ENCODE results near the gene CNTN2. TPM values are rescaled to one million over a fixed set of nuclear protein-coding genes. Genes with fewer than 3 reads are reported as not detected.

Gene CNTN2
- total RNA-seq, 4 donors from 2014 or later, result 2.7 to 18.3 (median 6.0) TPM

GRCh38 chr1:205074084-205074483, 31.1 kb downstream of the CNTN2 start:
- intact Hi-C loops (cut with DNase I; ENCODE audit: low total_unique reads), result no loop called here
- no peak overlapping the region for H3K4me3 ChIP-seq (ENCODE audit: low read depth, poor library complexity, severe bottlenecking)
- WGBS, 2 donors, result 90 to 93% methylated on average over 11 of the region's 11 CpGs
- TF ChIP-seq POLR2A (IDR thresholded peaks at IDR 0.05), result no peak
- no peak for TF ChIP-seq CTCF (IDR thresholded peaks at IDR 0.05)
- DNase-seq (ENCODE audit: low spot score in 2 of 2), result peak in 1 of 2 donors; percentile 83

GRCh38 chr1:205074513-205074912, 31.5 kb downstream of the CNTN2 start:
- intact Hi-C loops (cut with DNase I; ENCODE audit: low total_unique reads), result no loop called here
- no peak for TF ChIP-seq POLR2A (IDR thresholded peaks at IDR 0.05)
- TF ChIP-seq CTCF (IDR thresholded peaks at IDR 0.05), result no peak
- H3K4me3 ChIP-seq (ENCODE audit: low read depth, poor library complexity, severe bottlenecking), result no peak overlapping the region
- WGBS, 2 donors, result 81 to 89% methylated on average over 7 of the region's 7 CpGs
- DNase-seq (ENCODE audit: low spot score in 2 of 2), result peak in 1 of 2 donors; percentile 56

DNA sequence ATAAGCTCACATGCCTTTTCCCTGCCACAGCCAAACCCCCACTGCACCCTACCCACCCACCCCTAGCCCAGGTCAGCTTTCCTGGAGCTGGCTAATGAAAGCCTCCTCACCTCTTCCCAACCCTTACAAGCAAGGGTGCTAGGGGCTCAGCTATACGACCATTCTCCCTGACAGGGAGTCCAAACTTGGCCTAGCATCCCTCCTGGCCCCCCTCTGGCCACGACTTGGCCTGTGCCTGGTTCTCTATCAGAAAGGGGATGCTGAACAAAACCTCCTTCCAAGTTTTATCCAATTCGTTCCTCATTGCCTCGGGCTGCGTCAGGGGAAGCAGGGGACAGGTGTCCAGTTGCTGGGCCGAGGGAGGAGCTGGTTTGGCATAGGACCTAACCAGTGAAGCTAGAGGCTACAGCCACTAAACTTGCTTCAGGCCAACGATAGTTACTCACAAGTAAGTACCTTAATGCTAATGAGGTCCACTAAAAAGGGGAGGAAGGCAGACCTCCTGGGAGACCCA, 32.7 kb downstream of the CNTN2 start:
- H3K4me3 ChIP-seq (ENCODE audit: low read depth, poor library complexity, severe bottlenecking), result no peak overlapping the region
- TF ChIP-seq POLR2A (IDR thresholded peaks at IDR 0.05) (no peak), CTCF (IDR thresholded peaks at IDR 0.05) (no peak)
- intact Hi-C loops (cut with DNase I; ENCODE audit: low total_unique reads), result no loop called here
- 62 to 69% methylated on average over 7 of the region's 7 CpGs for WGBS, 2 donors
- DNase-seq (ENCODE audit: low spot score in 2 of 2), result peak in 1 of 2 donors; percentile 74

DNA sequence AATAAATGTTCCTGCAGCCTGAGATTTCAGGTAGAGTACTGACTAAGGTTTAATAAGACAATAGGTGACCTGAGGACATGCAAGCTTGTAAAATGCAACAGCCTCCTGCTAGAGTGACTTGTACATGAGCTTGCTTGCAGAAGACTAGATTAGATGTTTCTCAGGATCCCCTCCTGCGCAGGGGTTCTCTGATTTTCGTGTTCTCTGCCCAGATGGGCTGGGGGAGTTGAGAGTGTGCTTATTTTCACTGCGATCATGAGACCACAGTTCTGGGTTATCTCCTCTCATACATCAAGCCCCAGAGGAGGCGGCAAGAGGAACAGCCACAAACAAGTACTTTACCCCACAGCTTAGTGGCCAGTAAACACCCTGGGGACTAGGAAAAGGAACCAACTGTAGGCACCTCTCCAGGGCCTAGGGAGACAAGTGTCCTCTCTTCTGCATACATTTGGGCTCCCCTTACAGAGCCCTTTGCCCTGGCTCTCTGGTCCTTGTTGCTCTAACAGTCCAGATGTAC, 33.3 kb downstream of the CNTN2 start:
- TF ChIP-seq CTCF (IDR thresholded peaks at IDR 0.05) (no peak), POLR2A (IDR thresholded peaks at IDR 0.05) (no peak)
- peak in 1 of 2 donors; percentile 26 for DNase-seq (ENCODE audit: low spot score in 2 of 2)
- 81 to 82% methylated on average over 4 of the region's 4 CpGs for WGBS, 2 donors
- H3K4me3 ChIP-seq (ENCODE audit: low read depth, poor library complexity, severe bottlenecking), result no peak overlapping the region
- intact Hi-C loops (cut with DNase I; ENCODE audit: low total_unique reads), result no loop called here

GRCh38 chr1:205077158-205077933, 34.3 kb downstream of the CNTN2 start:
- no peak for TF ChIP-seq CTCF (IDR thresholded peaks at IDR 0.05)
- TF ChIP-seq POLR2A (IDR thresholded peaks at IDR 0.05), result no peak

More at GRCh38 chr1:205077158-205077933, 34.3 kb downstream of the CNTN2 start:
- intact Hi-C loops (cut with DNase I; ENCODE audit: low total_unique reads), result no loop called here
- 78 to 82% methylated on average over 7 of the region's 7 CpGs for WGBS, 2 donors
- peak in 1 of 2 donors; percentile 72 for DNase-seq (ENCODE audit: low spot score in 2 of 2)
- H3K4me3 ChIP-seq (ENCODE audit: low read depth, poor library complexity, severe bottlenecking), result no peak overlapping the region
